ENCODE results near the gene SLC25A11. TPM values are rescaled to one million over a fixed set of nuclear protein-coding genes. Genes with fewer than 3 reads are reported as not detected.

SLC25A11 gene
- total RNA-seq, 1 experiment from 2014 or later = 54.5 TPM

GRCh38 chr17:4947010-4947410 is 7.2 kb upstream of the SLC25A11 start:
- no peaks in the 10 kb centered on the region for H3K9me3 Mint-ChIP-seq (ENCODE audit: unreplicated experiment)
- peak overlapping the region; percentile 74 for H3K4me3 Mint-ChIP-seq (ENCODE audit: unreplicated experiment)
- H3K36me3 Mint-ChIP-seq (ENCODE audit: insufficient read depth, unreplicated experiment) = peaks cover 56% of the 10 kb centered on the region
- H3K27me3 Mint-ChIP-seq (ENCODE audit: insufficient read depth, unreplicated experiment) = no peaks in the 10 kb centered on the region
- ChIA-PET CTCF (no interaction called here), POLR2A (interaction anchor here (0.7 to 21.5 kb wide), 14 partner anchors 7 to 237 kb away, joined by 3 to 639 read pairs (median 6); partner anchors contain the start of genes ARRB2, CAMTA2, INCA1 and KIF1C)
- no TSS peak for BruUV-seq (replicated peaks)
- no peak for TF ChIP-seq CTCF (IDR thresholded peaks at IDR 0.05; ENCODE audit: unreplicated experiment)
- peak; percentile 30 for DNase-seq (ENCODE audit: unreplicated experiment)
- intact Hi-C loops (cut with micrococcal nuclease) = no loop called here
- peaks cover 57% of the 10 kb centered on the region for H3K4me1 Mint-ChIP-seq (ENCODE audit: insufficient read depth, unreplicated experiment)
- peak overlapping the region; percentile 93 for H3K27ac Mint-ChIP-seq (ENCODE audit: low read depth, unreplicated experiment)

- Mint-ChIP-seq H3K36me3 (ENCODE audit: insufficient read depth, unreplicated experiment) (peaks cover 56% of the 10 kb centered on the region), H3K4me3 (ENCODE audit: unreplicated experiment) (peak overlapping the region; percentile 74), H3K27me3 (ENCODE audit: insufficient read depth, unreplicated experiment) (no peaks in the 10 kb centered on the region), H3K4me1 (ENCODE audit: insufficient read depth, unreplicated experiment) (peaks cover 63% of the 10 kb centered on the region), H3K9me3 (ENCODE audit: unreplicated experiment) (no peaks in the 10 kb centered on the region), H3K27ac (ENCODE audit: low read depth, unreplicated experiment) (peak overlapping the region; percentile 93)
- ChIA-PET POLR2A (interaction anchor here (0.7 to 21.5 kb wide), 10 partner anchors 12 to 236 kb away, joined by 3 to 639 read pairs (median 6); partner anchors contain the start of genes ARRB2, CAMTA2, INCA1 and KIF1C), CTCF (interaction anchor here (0.6 to 1.7 kb wide), 5 partner anchors 37 to 251 kb away, joined by 3 to 5 read pairs (median 5); partner anchors contain the start of gene MED11)
- intact Hi-C loops (cut with micrococcal nuclease) = no loop called here
- TSS peak; percentile 60 for BruUV-seq (replicated peaks)
- no peak for DNase-seq (ENCODE audit: unreplicated experiment)
- TF ChIP-seq CTCF (IDR thresholded peaks at IDR 0.05; ENCODE audit: unreplicated experiment) = no peak
Measured at GRCh38 chr17:4946312-4946976, 6.6 kb upstream of the SLC25A11 start.

- no TSS peak for BruUV-seq (replicated peaks)
- Mint-ChIP-seq H3K27me3 (ENCODE audit: insufficient read depth, unreplicated experiment) (no peaks in the 10 kb centered on the region), H3K4me1 (ENCODE audit: insufficient read depth, unreplicated experiment) (peaks cover 63% of the 10 kb centered on the region), H3K36me3 (ENCODE audit: insufficient read depth, unreplicated experiment) (peaks cover 57% of the 10 kb centered on the region), H3K9me3 (ENCODE audit: unreplicated experiment) (no peaks in the 10 kb centered on the region), H3K27ac (ENCODE audit: low read depth, unreplicated experiment) (peak overlapping the region; percentile 93), H3K4me3 (ENCODE audit: unreplicated experiment) (peak overlapping the region; percentile 74)
- CTCF ChIA-PET = interaction anchor here (0.6 to 1.7 kb wide), 5 partner anchors 36 to 250 kb away, joined by 3 to 5 read pairs (median 5); partner anchors contain the start of gene MED11
- intact Hi-C loops (cut with micrococcal nuclease) = no loop called here
- no peak for TF ChIP-seq CTCF (IDR thresholded peaks at IDR 0.05; ENCODE audit: unreplicated experiment)
- POLR2A ChIA-PET = interaction anchor here (1.2 to 21.5 kb wide), 7 partner anchors 11 to 236 kb away, joined by 3 to 639 read pairs (median 6); partner anchors contain the start of genes ARRB2, INCA1, KIF1C and PSMB6
- peak; percentile 26 for DNase-seq (ENCODE audit: unreplicated experiment)
Measured at GRCh38 chr17:4945944-4946280, 6.1 kb upstream of the SLC25A11 start.

GRCh38 chr17:4945176-4945943 is 5.5 kb upstream of the SLC25A11 start:
- CTCF ChIA-PET = interaction anchor here (0.6 to 1.7 kb wide), 4 partner anchors 36 to 250 kb away, joined by 3 to 5 read pairs (median 5); partner anchors contain the start of gene MED11
- Mint-ChIP-seq H3K27me3 (ENCODE audit: insufficient read depth, unreplicated experiment) (no peaks in the 10 kb centered on the region), H3K27ac (ENCODE audit: low read depth, unreplicated experiment) (peak overlapping the region; percentile 90), H3K4me1 (ENCODE audit: insufficient read depth, unreplicated experiment) (peaks cover 59% of the 10 kb centered on the region), H3K4me3 (ENCODE audit: unreplicated experiment) (peak overlapping the region; percentile 74), H3K36me3 (ENCODE audit: insufficient read depth, unreplicated experiment) (peaks cover 62% of the 10 kb centered on the region), H3K9me3 (ENCODE audit: unreplicated experiment) (no peaks in the 10 kb centered on the region)
- BruUV-seq (replicated peaks) = no TSS peak
- intact Hi-C loops (cut with micrococcal nuclease) = no loop called here
- POLR2A ChIA-PET = interaction anchor here (0.6 to 21.5 kb wide), 7 partner anchors 11 to 235 kb away, joined by 3 to 639 read pairs (median 5); partner anchors contain the start of genes ARRB2, PSMB6 and SPAG7
- no peak for TF ChIP-seq CTCF (IDR thresholded peaks at IDR 0.05; ENCODE audit: unreplicated experiment)
- DNase-seq (ENCODE audit: unreplicated experiment) = peak; percentile 96

All from MCF 10A (cell line).